ENCODE results near the gene GMPPB. TPM values are rescaled to one million over a fixed set of nuclear protein-coding genes. Genes with fewer than 3 reads are reported as not detected.
A peak's percentile ranks its signal among the peaks of the same experiment; 100 is the strongest.

Gene GMPPB
- total and polyA plus RNA-seq, 9 of the 15 experiments (the other 6 are each of a cell fraction or from before 2014, with no cell fraction given) = 0.53 to 17.4 (median 8.1) TPM

GRCh38 chr3:49723628-49724551 is at the start of gene GMPPB (continued):
- TF ChIP-seq ZNF511 (CRISPR knock-in tag; IDR thresholded peaks at IDR 0.05) = no peak; the same call in 1 of the 2 replicates
- no peak for TF ChIP-seq XRCC5 (IDR thresholded peaks at IDR 0.05; ENCODE audit: low read depth, low read length)
- TF ChIP-seq ZKSCAN8 (CRISPR knock-in tag; IDR thresholded peaks at IDR 0.05) = no peak
- TF ChIP-seq HIVEP1 (CRISPR knock-in tag; IDR thresholded peaks at IDR 0.05) = no peak
- TF ChIP-seq THRA (IDR thresholded peaks at IDR 0.05) = no peak
- TF ChIP-seq GATAD2A (IDR thresholded peaks at IDR 0.05) = no peak
- TF ChIP-seq MTA2 (IDR thresholded peaks at IDR 0.05; ENCODE audit: low read depth) = no peak
- TF ChIP-seq TAF1 (IDR thresholded peaks at IDR 0.05; ENCODE audit: control insufficient read depth, extremely low read depth, insufficient read depth, low read length, severe bottlenecking) = peak; percentile 4
- TF ChIP-seq POLR2G (IDR thresholded peaks at IDR 0.05; ENCODE audit: low read depth, low read length) = peak; percentile 97
- TF ChIP-seq SMC3 (conservative IDR thresholded peaks at IDR 0.05; ENCODE audit: insufficient read depth, low read depth, low read length) = no peak
- peak; percentile 47; the same call in 1 of the 2 replicates for TF ChIP-seq LEF1 (IDR thresholded peaks at IDR 0.05)
- no peak for TF ChIP-seq HDGF (IDR thresholded peaks at IDR 0.05)
- peak; percentile 60; the same call in 1 of the 2 replicates for TF ChIP-seq FOXK1 (CRISPR knock-in tag; IDR thresholded peaks at IDR 0.05; ENCODE audit: borderline replicate concordance)
- TF ChIP-seq ZC3H4 (CRISPR knock-in tag; IDR thresholded peaks at IDR 0.05; ENCODE audit: borderline replicate concordance) = no peak
- no peak for TF ChIP-seq ZNF12 (CRISPR knock-in tag; IDR thresholded peaks at IDR 0.05)
- no peak for TF ChIP-seq DPF2 (IDR thresholded peaks at IDR 0.05)
- TF ChIP-seq TEAD2 (tag; IDR thresholded peaks at IDR 0.05) = no peak
- peak; percentile 11; the same call in 1 of the 2 replicates for TF ChIP-seq RAD51 (IDR thresholded peaks at IDR 0.05; ENCODE audit: borderline replicate concordance, low read depth)
- no peak for TF ChIP-seq ELK3 (CRISPR knock-in tag; IDR thresholded peaks at IDR 0.05)
- no peak for TF ChIP-seq SMARCE1 (IDR thresholded peaks at IDR 0.05)
- no peak for TF ChIP-seq SRSF1 (IDR thresholded peaks at IDR 0.05; ENCODE audit: low read depth, low read length)
- no peak; the same call in 1 of the 2 replicates for TF ChIP-seq ATF6 (CRISPR knock-in tag; IDR thresholded peaks at IDR 0.05)
- TF ChIP-seq HMG20A (CRISPR knock-in tag; conservative IDR thresholded peaks at IDR 0.05) = no peak
- TF ChIP-seq ZNF224 (CRISPR knock-in tag; IDR thresholded peaks at IDR 0.05) = 0 out of 2 replicates have a peak, but pooled peaks have one; percentile 56
- TF ChIP-seq ZNF347 (CRISPR knock-in tag; IDR thresholded peaks at IDR 0.05; ENCODE audit: low read depth) = no peak

Data from K562 (cell line).